HG03108 (cell line): ENCODE measurements around the gene NDP.
"Not testable (repeated sequence)": the region's sequence is repeated elsewhere in the genome, so short reads cannot be mapped to it uniquely, and the experiment has no call there.

Source experiments
- ATAC-seq: cut with Tn5 transposase; IDR thresholded peaks from one replicate; pipeline ENCODE4 v1.9.1; 2021; ENCODE audit warnings: moderate library complexity; ENCODE audit not compliant: unreplicated experiment

NDP gene

GRCh38 chrX:43971966-43972961, 926 bp downstream of the NDP start:
- no peak for ATAC-seq

- no peak for ATAC-seq
Measured at GRCh38 chrX:43970528-43970927, 2.7 kb downstream of the NDP start.

GRCh38 chrX:43969504-43970501, 3.4 kb downstream of the NDP start:
- ATAC-seq = no peak

- no peak for ATAC-seq
Measured at GRCh38 chrX:43968359-43968781, 4.8 kb downstream of the NDP start.

GRCh38 chrX:43964936-43965335, 8.3 kb downstream of the NDP start:
- no peak for ATAC-seq

GRCh38 chrX:43963726-43964125, 9.5 kb downstream of the NDP start:
- ATAC-seq = no peak

GRCh38 chrX:43962636-43963035, 10.6 kb downstream of the NDP start:
- no peak for ATAC-seq

- no peak for ATAC-seq
Measured at GRCh38 chrX:43961699-43962098, 11.5 kb downstream of the NDP start.

- ATAC-seq = no peak
Measured at GRCh38 chrX:43958529-43958928, 14.7 kb downstream of the NDP start.

GRCh38 chrX:43956034-43956433, 17.2 kb downstream of the NDP start:
- no peak for ATAC-seq

- no peak for ATAC-seq
Measured at GRCh38 chrX:43953218-43953617, 20.0 kb downstream of the NDP start.

- ATAC-seq = no peak
Measured at GRCh38 chrX:43949669-43950068, 23.5 kb downstream of the NDP start.

GRCh38 chrX:43940816-43941474, 32.2 kb downstream of the NDP start:
- no peak for ATAC-seq

GRCh38 chrX:43939187-43939926, 33.8 kb downstream of the NDP start:
- no peak for ATAC-seq

GRCh38 chrX:43922032-43922431, 51.2 kb downstream of the NDP start:
- ATAC-seq = not testable (repeated sequence)

GRCh38 chrX:43910772-43911171, 62.4 kb downstream of the NDP start:
- not testable (repeated sequence) for ATAC-seq

- ATAC-seq = no peak
Measured at GRCh38 chrX:43910012-43910411, 63.2 kb downstream of the NDP start.

- ATAC-seq = no peak
Measured at GRCh38 chrX:43909141-43909540, 64.0 kb downstream of the NDP start.

- ATAC-seq = no peak
Measured at GRCh38 chrX:43899878-43900815, 73.0 kb downstream of the NDP start.
